HG03457 (cell line): ENCODE measurements around the gene NR1H3.
"Not testable (repeated sequence)": the region's sequence is repeated elsewhere in the genome, so short reads cannot be mapped to it uniquely, and the experiment has no call there.

Experiments used
- ATAC-seq: cut with Tn5 transposase; IDR thresholded peaks from one replicate; pipeline ENCODE4 v1.9.1; 2021; ENCODE audit warnings: moderate number of reproducible peaks; ENCODE audit not compliant: unreplicated experiment

Gene NR1H3

GRCh38 chr11:47257517-47258316, at the start of gene NR1H3:
NR1H3 (plus strand) TSS chr11:47257996; CDS start chr11:47259217, 1,221 bp downstream.
- ATAC-seq: no peak

GRCh38 chr11:47208008-47208552, 49.7 kb upstream of the NR1H3 start:
- not testable (repeated sequence) for ATAC-seq

DNA sequence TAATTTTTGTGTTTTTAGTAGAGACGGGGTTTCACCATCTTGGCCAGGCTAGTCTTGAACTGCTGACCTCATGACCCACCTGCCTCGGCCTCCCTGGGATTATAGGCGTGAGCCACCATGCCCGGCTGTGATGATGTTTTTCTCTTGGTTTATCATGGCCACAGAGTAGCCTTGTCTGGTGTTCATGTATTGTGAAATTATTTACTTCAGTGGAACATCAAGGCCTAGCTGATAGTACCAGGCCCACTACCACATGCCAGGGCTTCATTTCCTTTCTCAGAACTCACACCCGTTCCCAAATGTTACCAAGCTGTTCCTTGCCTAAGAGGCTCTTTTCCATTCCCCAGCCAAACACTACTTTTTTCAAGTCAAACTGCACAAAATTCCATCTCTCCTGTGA, 49.2 kb upstream of the NR1H3 start:
- ATAC-seq: no peak

DNA sequence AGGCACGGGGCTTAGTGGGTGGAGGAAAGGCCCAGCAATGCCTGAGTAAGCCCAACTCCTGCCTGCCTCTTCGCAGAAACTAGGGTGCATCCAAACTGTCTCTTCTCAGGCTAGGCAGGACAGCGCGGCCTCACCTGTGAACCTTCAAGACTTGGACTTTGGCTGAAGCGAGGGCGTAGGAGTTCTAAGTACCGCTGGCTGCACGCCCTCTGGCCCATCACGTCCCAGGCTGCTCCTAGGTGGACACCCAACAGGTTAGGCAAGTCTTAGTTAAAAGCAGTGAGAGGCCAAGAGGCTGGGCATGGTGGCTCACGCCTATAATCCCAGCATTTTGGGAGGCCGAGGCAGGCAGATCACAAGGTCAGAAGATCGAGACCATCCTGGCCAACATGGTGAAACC, 44.9 kb upstream of the NR1H3 start:
- ATAC-seq: no peak

GRCh38 chr11:47213950-47214565, 43.7 kb upstream of the NR1H3 start:
- peak; percentile 53 for ATAC-seq

- ATAC-seq: no peak
Measured at GRCh38 chr11:47215366-47215910, 42.4 kb upstream of the NR1H3 start.

DNA sequence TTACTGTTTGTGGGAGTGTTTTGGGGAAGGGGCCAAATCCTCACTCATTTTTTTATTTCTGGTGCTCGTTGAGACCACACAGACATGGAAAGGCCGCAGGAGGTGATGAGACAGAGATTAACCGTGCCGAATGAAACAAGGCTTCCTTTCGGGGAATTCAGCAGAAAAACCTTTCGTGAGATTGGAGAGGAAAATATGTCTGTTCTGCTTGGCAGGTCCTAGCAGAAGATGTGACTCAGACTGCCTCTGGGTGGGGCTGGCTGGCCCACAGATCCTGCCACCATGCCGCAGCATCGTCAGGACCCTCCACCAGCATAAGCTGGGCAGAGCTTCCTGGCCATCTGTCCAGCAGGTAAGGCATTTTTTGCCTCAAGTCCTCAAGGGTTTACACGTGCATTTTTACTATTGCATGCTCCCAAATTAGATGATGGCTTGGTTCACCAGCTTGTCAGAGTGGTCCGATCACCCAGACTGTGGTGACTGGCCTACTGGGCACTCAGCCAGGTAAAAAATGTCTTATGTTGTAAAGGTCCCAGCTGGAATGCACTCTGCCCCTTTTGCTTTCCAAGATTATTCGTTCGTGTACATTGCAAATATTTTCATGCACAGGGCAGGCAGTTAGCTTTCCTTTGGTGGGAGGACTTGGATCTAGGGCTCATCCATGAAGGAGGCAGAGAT, 41.5 kb upstream of the NR1H3 start:
- ATAC-seq: peak; percentile 34

- ATAC-seq: no peak
Measured at GRCh38 chr11:47220401-47220821, 37.4 kb upstream of the NR1H3 start.

- no peak for ATAC-seq
Measured at GRCh38 chr11:47222696-47223095, 35.1 kb upstream of the NR1H3 start.

- ATAC-seq: no peak
Measured at GRCh38 chr11:47225552-47226400, 32.0 kb upstream of the NR1H3 start.

- ATAC-seq: no peak
Measured at GRCh38 chr11:47229161-47229560, 28.6 kb upstream of the NR1H3 start.

- no peak for ATAC-seq
Measured at GRCh38 chr11:47233051-47233450, 24.7 kb upstream of the NR1H3 start.

DNA sequence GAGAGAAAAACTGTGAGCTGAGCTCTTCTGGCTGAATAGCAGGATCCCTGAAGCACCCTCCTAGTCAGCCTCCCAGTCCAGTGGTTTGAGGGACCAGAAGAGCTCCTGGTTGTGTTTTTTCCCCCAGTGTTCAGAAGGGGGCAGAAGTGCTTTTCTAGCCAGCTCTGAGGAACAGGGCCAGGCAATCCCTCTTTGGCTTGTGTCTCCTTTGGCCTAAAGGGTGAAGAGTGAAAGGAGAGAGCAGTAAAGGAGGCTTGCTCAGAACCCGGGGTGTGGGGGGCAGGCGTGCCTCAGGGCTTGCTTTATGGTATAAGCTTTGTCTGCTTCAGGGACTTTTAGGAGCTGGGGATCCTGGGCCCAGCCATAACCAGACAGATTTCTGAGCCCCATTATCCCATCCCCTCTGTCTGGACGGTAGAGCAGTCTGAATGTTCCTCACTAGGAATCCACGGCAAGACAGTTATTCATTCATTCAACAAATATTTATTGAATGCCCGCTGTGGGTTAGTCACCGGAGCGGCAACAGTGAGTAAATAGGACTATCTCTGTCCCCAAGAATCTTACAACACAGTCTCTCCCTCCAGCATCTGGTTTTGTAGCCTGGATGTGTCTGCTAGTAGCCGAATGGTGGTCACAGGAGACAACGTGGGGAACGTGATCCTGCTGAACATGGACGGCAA, 23.7 kb upstream of the NR1H3 start:
- no peak for ATAC-seq

DNA sequence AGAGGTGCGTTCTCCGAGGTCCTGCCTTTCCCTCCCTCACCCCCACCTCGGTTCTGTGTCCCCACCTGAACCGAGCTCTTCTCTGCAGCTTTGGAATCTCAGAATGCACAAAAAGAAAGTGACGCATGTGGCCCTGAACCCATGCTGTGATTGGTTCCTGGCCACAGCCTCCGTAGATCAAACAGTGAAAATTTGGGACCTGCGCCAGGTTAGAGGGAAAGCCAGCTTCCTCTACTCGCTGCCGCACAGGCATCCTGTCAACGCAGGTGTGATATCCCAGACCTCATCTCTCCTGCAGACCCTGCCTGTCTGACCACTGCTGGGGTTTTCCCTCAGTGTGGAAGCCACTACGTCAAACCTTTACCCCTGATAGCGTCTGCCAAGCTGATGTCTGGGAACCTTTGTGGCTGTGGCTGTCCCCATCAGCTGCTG, 23.1 kb upstream of the NR1H3 start:
- no peak for ATAC-seq

DNA sequence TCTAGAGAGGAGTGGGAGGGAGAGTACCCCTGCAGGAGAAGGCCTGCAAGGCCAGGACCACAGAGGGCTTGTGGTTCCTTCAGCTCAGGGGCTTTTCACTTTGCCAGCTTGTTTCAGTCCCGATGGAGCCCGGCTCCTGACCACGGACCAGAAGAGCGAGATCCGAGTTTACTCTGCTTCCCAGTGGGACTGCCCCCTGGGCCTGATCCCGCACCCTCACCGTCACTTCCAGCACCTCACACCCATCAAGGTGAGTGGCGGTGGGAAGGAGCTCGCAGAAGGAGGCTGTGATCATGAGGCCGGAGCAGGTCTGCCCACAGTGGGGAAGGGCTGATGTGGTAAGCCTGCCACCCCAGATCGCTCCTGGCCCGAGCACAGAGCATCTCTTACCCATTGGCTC, 22.6 kb upstream of the NR1H3 start:
- no peak for ATAC-seq

DNA sequence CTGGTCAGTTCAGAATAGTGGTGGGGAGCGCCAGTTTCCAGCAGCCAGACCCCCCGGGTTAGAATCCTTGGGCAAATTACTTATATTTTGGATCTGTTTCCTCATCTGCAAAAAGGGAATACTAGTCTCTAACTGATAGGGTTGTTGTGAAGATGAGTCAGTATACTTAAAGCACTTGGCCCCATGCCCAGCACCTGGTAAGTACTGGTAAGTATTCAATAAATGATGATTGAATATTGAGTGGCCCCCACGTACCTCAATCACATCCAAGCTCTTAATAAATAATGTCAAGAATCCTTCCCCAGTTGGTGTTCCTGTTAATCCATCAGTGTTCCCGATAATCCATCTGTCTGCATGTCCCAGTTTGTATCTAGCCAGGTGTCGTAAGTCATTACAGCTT, 21.3 kb upstream of the NR1H3 start:
- ATAC-seq: no peak

- no peak for ATAC-seq
Measured at GRCh38 chr11:47239852-47240251, 17.9 kb upstream of the NR1H3 start.

DNA sequence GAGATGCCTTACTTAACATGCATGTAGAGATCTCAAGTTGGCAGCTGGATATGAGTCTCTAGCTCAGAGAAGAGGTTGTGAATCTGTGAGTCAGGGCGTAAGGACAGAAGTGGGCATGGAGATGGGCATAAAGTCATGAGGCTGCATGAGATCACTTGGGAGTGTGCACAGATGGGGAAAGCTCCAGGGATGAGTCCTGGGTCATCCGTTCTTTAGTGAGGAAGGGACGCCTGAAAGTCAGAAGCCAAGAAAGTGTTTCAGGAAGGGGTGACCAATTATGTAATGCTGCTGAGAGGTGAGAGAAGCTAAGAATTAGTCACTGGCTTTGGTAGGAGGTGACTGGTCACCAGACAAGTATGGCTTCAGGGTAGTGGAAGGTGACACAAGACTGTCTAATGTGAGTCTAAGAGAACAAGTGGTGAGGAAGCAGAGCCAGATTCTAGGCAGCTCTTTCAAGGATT, 15.9 kb upstream of the NR1H3 start:
- no peak for ATAC-seq

GRCh38 chr11:47242596-47243192, 15.1 kb upstream of the NR1H3 start:
- ATAC-seq: no peak
